Lung (tissue), 12 donors: ENCODE measurements around the gene HMX2. TPM values are rescaled to one million over a fixed set of nuclear protein-coding genes. Genes with fewer than 3 reads are reported as not detected.

ENCODE experiments used
- ATAC-seq: fragments of 200-7000 bp; cut with Tn5 transposase; one replicate; pipeline ENCODE4 v1.9.1; 2020; ENCODE audit warnings: moderate number of reproducible peaks; ENCODE audit not compliant: insufficient read depth, low FRiP score
- DNase-seq, 3 donors: peaks; one replicate each; pipeline ENCODE4 v3.0.0-alpha.2; 2013 to 2017
- H3K27ac ChIP-seq, 2 donors: one replicate each; pipeline ENCODE4 v1.5.1; 2013; ENCODE audit warnings: mild to moderate bottlenecking in 2 of 2, moderate library complexity in 2 of 2, control low read depth in 1 of 2, inconsistent platforms in 1 of 2, low read depth in 1 of 2, low read length in 1 of 2
- H3K27me3 ChIP-seq, 3 donors: one replicate each; pipeline ENCODE4 v1.5.1; 2013; ENCODE audit warnings: low read length in 2 of 3; ENCODE audit not compliant: control insufficient read depth in 3 of 3, insufficient read depth in 3 of 3
- H3K36me3 ChIP-seq, 4 donors: one replicate each; pipeline ENCODE4 v1.5.1; 2013; ENCODE audit warnings: low read length in 4 of 4, mild to moderate bottlenecking in 1 of 4, moderate library complexity in 1 of 4; ENCODE audit not compliant: control insufficient read depth in 4 of 4, insufficient read depth in 4 of 4
- H3K4me1 ChIP-seq, 5 donors: one replicate each; pipeline ENCODE4 v1.5.1; 2013; ENCODE audit warnings: low read length in 5 of 5, mild to moderate bottlenecking in 2 of 5, moderate library complexity in 1 of 5; ENCODE audit not compliant: control insufficient read depth in 5 of 5, insufficient read depth in 5 of 5
- H3K4me3 ChIP-seq: one replicate; pipeline ENCODE4 v1.5.1; 2013; ENCODE audit warnings: mild to moderate bottlenecking, control low read depth, moderate library complexity
- H3K9ac ChIP-seq, 2 donors: one replicate each; pipeline ENCODE4 v1.5.1; 2013; ENCODE audit warnings: low read length in 2 of 2, control low read depth in 1 of 2; ENCODE audit not compliant: insufficient read depth in 1 of 2
- H3K9me3 ChIP-seq, 4 donors: one replicate each; pipeline ENCODE4 v1.5.1; 2013; ENCODE audit warnings: low read length in 3 of 4, mild to moderate bottlenecking in 1 of 4, moderate library complexity in 1 of 4; ENCODE audit not compliant: control insufficient read depth in 4 of 4, insufficient read depth in 3 of 4
- CTCF ChIP-seq: IDR thresholded peaks from 2 replicates; pipeline ENCODE4 v1.5.1; 2012; ENCODE audit warnings: mild to moderate bottlenecking; ENCODE audit errors: control extremely low read depth, extremely low read depth
- WGBS, 2 donors: extraction: QIAGEN DNeasy Blood & Tissue Kit; methylation state at CpG; one replicate each; pipeline ENCODE4 v1.1.7; 2013; 5-methylcytosine and 5-hydroxymethylcytosine counted together
- polyA plus RNA-seq, 2 donors: library from polyadenylated mRNA; stranded (reverse); fragments of 200-250 nt; gene quantifications; one replicate each; pipeline ENCODE4 v1.2.1, GENCODE V29; 2013
- total RNA-seq, 2 donors: library from RNA; depleted of rRNA in 1 of 2; stranded (reverse); fragments of >200 nt in 1 of 2; gene quantifications; one replicate each; pipeline ENCODE4 v1.2.1, GENCODE V29; 2014 to 2021
- donor health status: control.
- donor health status: control.
- donor health status: Bipolar disorder and iron deficiency.
- donor health status: healthy.
- donor health status: DM: yes; HTN: yes; CAD: no.

HMX2 gene
- total and polyA plus RNA-seq, 4 donors: not detected

GRCh38 chr10:123117644-123118417 lies 30.1 kb upstream of the HMX2 start:
- H3K36me3 ChIP-seq: no peaks in the 10 kb centered on the region
- no peak overlapping the region for H3K27ac ChIP-seq
- no peaks in the 10 kb centered on the region for H3K4me1 ChIP-seq
- H3K9ac ChIP-seq: no peak overlapping the region
- ATAC-seq (no peak), DNase-seq (no peak)
- H3K9me3 ChIP-seq: peaks cover 0 to 4% (median 0%) of the 10 kb centered on the region in 4 donors
- TF ChIP-seq CTCF: no peak
- H3K27me3 ChIP-seq: peaks cover 0 to 64% (median 38%) of the 10 kb centered on the region in 3 donors
- WGBS, 2 donors: 11% methylated on average over 26 of the region's 26 CpGs
- no peak overlapping the region for H3K4me3 ChIP-seq

GRCh38 chr10:123119081-123119480 lies 28.9 kb upstream of the HMX2 start:
- DNase-seq (no peak), ATAC-seq (no peak)
- H3K4me1 ChIP-seq: no peaks in the 10 kb centered on the region
- WGBS, 2 donors: 69 to 74% methylated on average over 8 of the region's 8 CpGs
- peaks cover 0 to 69% (median 38%) of the 10 kb centered on the region in 3 donors for H3K27me3 ChIP-seq
- no peak overlapping the region for H3K27ac ChIP-seq
- TF ChIP-seq CTCF: no peak
- no peak overlapping the region for H3K4me3 ChIP-seq
- H3K36me3 ChIP-seq: no peaks in the 10 kb centered on the region
- H3K9me3 ChIP-seq: peaks cover 0 to 6% (median 0%) of the 10 kb centered on the region in 4 donors
- H3K9ac ChIP-seq: no peak overlapping the region

GRCh38 chr10:123126246-123126645 lies 21.7 kb upstream of the HMX2 start:
- Histone ChIP-seq H3K4me1 (no peaks in the 10 kb centered on the region), H3K9me3 (peaks cover 0 to 13% (median 0%) of the 10 kb centered on the region in 4 donors), H3K27me3 (peaks cover 6 to 75% (median 44%) of the 10 kb centered on the region in 3 donors), H3K36me3 (no peaks in the 10 kb centered on the region), H3K4me3 (no peak overlapping the region), H3K27ac (no peak overlapping the region), H3K9ac (no peak overlapping the region)
- 69 to 82% methylated on average over 5 of the region's 5 CpGs for WGBS, 2 donors
- ATAC-seq (no peak), DNase-seq (no peak)
- no peak for TF ChIP-seq CTCF
